Naive thymus-derived CD4-positive, alpha-beta T cell (primary cell): ENCODE data around the gene HERC6. TPM values are rescaled to one million over a fixed set of nuclear protein-coding genes. Genes with fewer than 3 reads are reported as not detected.
"Not testable (repeated sequence)": the region's sequence is repeated elsewhere in the genome, so short reads cannot be mapped to it uniquely, and the experiment has no call there.

Source experiments
- ATAC-seq: fragments of 150-1000 bp; cut with Tn5 transposase; 2 replicates; pipeline ENCODE4 v1.10.0; 2021; ENCODE audit warnings: mild to moderate bottlenecking, moderate library complexity
- CTCF ChIA-PET: fragments of 350-600 bp; sonication (Branson Sonifier 250); formaldehyde crosslinking; loops from one replicate; lab custom pipeline; 2021; ENCODE audit warnings: antibody characterized with exemption; lab: Charles Lee
- POLR2A ChIA-PET: fragments of 350-600 bp; sonication (Branson Sonifier 250); formaldehyde crosslinking; loops from one replicate; lab custom pipeline; 2021; ENCODE audit warnings: antibody characterized with exemption, inconsistent platforms; lab: Charles Lee
- DNase-seq, 9 donors: peaks; one replicate each; pipeline versions ENCODE4 v3.0.0 to v3.0.0-alpha.2; 2020 to 2022; ENCODE audit warnings: mixed read lengths in 1 of 9
- H3K27ac ChIP-seq: one replicate; pipeline ENCODE4 v1.7.0; 2013; ENCODE audit warnings: mild to moderate bottlenecking, low read depth, low read length, moderate library complexity
- H3K27me3 ChIP-seq, 2 donors: one replicate each; pipeline ENCODE4 v1.7.0; 2013; ENCODE audit warnings: low read length in 2 of 2, mild to moderate bottlenecking in 2 of 2, moderate library complexity in 2 of 2; ENCODE audit not compliant: control insufficient read depth in 2 of 2, insufficient read depth in 2 of 2
- H3K36me3 ChIP-seq, 3 experiments: 1 replicate in 2 of 3; 2 replicates in 1 of 3; pipeline ENCODE4 v1.7.0; 2013; ENCODE audit warnings: low read length in 3 of 3, mild to moderate bottlenecking in 3 of 3, moderate library complexity in 1 of 3; ENCODE audit not compliant: insufficient read depth in 3 of 3, control insufficient read depth in 2 of 3
- H3K4me1 ChIP-seq, 2 donors: one replicate each; pipeline ENCODE4 v1.7.0; 2013; ENCODE audit warnings: low read length in 2 of 2, mild to moderate bottlenecking in 2 of 2, moderate library complexity in 1 of 2; ENCODE audit not compliant: control insufficient read depth in 2 of 2, insufficient read depth in 2 of 2
- H3K4me3 ChIP-seq: 2 replicates; pipeline ENCODE4 v1.7.0; 2013; ENCODE audit warnings: mild to moderate bottlenecking, low read length
- H3K9me3 ChIP-seq, 3 experiments: 1 replicate in 2 of 3; 2 replicates in 1 of 3; pipeline ENCODE4 v1.7.0; 2013; ENCODE audit warnings: low read length in 3 of 3; ENCODE audit not compliant: control insufficient read depth in 2 of 3
- H3K27ac Mint-ChIP-seq, 9 donors: one replicate each; pipeline ENCODE4 v1.8.0; 2020 to 2022; ENCODE audit warnings: mixed read lengths in 9 of 9, mild to moderate bottlenecking in 8 of 9, moderate library complexity in 5 of 9, inconsistent platforms in 2 of 9
- H3K27me3 Mint-ChIP-seq, 5 donors: one replicate each; pipeline ENCODE4 v1.8.0; 2021 to 2022; ENCODE audit warnings: mixed read lengths in 5 of 5, mild to moderate bottlenecking in 1 of 5
- H3K36me3 Mint-ChIP-seq, 5 donors: one replicate each; pipeline ENCODE4 v1.8.0; 2020 to 2022; ENCODE audit warnings: mixed read lengths in 5 of 5, mild to moderate bottlenecking in 3 of 5, inconsistent platforms in 1 of 5
- H3K4me1 Mint-ChIP-seq, 7 donors: one replicate each; pipeline ENCODE4 v1.8.0; 2020 to 2022; ENCODE audit warnings: mixed read lengths in 7 of 7, mild to moderate bottlenecking in 3 of 7, inconsistent platforms in 1 of 7
- H3K4me3 Mint-ChIP-seq, 10 donors: one replicate each; pipeline ENCODE4 v1.8.0; 2020 to 2022; ENCODE audit warnings: mild to moderate bottlenecking in 10 of 10, mixed read lengths in 10 of 10, moderate library complexity in 6 of 10, inconsistent platforms in 2 of 10
- H3K9me3 Mint-ChIP-seq, 11 donors: one replicate each; pipeline ENCODE4 v1.8.0; 2020 to 2022; ENCODE audit warnings: mixed read lengths in 11 of 11, mild to moderate bottlenecking in 4 of 11, inconsistent platforms in 1 of 11, moderate library complexity in 1 of 11
- intact Hi-C, 2 donors: fragments of 100-400 bp; cut with micrococcal nuclease; formaldehyde crosslinking; loops; one replicate each; pipeline ENCODE4 v1.15.1; 2023
- polyA plus RNA-seq, 2 donors: library from polyadenylated mRNA; unstranded; fragments of 300-500 nt; fragmentation: Illumina TruSeq; gene quantifications; one replicate each; pipeline ENCODE4 v1.2.3, GENCODE V29; 2021
- total RNA-seq, 6 experiments: library from RNA in 5 of 6; stranded (reverse) in 5 of 6; gene quantifications; 1 replicate in 5 of 6; 2 replicates in 1 of 6; pipeline ENCODE4 v1.2.3 and lab custom pipeline; 2021 to 2026

The HERC6 gene
- total and polyA plus RNA-seq, 7 experiments from 2014 or later: 12.6 to 43.5 (median 20.0) TPM

- Histone ChIP-seq H3K4me3 (no peak overlapping the region), H3K4me1 (no peaks in the 10 kb centered on the region), H3K36me3 (peaks cover 0 to 25% (median 8%) of the 10 kb centered on the region in 3 experiments), H3K27ac (no peak overlapping the region), H3K9me3 (no peaks in the 10 kb centered on the region), H3K27me3 (no peaks in the 10 kb centered on the region)
- DNase-seq (no peak), ATAC-seq (no peak)
- ChIA-PET POLR2A (no interaction called here), CTCF (no interaction called here)
- intact Hi-C loops: no loop called here
- Mint-ChIP-seq H3K9me3 (peaks cover 0 to 1% (median 0%) of the 10 kb centered on the region in 11 donors), H3K27ac (peak overlapping the region in 1 of 9 donors; percentile 54), H3K4me1 (peaks cover 0 to 18% (median 0%) of the 10 kb centered on the region in 7 donors), H3K27me3 (no peaks in the 10 kb centered on the region), H3K36me3 (peaks cover 14 to 44% (median 26%) of the 10 kb centered on the region in 5 donors), H3K4me3 (no peak overlapping the region)
These were observed 64.8 kb downstream of the HERC6 start for GRCh38 chr4:88443486-88443885.

DNA sequence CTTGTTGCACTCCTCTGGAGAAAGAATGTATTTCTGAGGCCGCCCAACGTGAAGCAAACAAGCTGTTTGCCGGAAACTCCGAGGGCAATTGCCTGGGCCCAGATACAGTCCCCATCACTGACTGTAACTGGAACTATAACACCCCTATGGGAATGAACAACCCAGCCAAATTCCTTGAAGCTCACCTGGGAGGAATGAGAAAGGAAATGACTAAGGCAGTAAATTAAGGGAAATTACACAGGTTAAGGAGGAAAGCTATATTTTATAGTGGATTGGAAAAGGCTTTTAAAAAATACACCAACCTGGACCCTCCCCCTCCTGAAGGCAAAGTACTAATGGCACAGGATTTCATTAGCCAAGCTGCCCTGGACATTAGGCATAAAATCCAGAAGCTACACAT is 66.6 kb downstream of the HERC6 start:
- H3K9me3 Mint-ChIP-seq: peaks cover 0 to 1% (median 0%) of the 10 kb centered on the region in 11 donors
- H3K36me3 ChIP-seq: peaks cover 0 to 25% (median 8%) of the 10 kb centered on the region in 3 experiments
- H3K27me3 ChIP-seq: no peaks in the 10 kb centered on the region
- H3K27ac ChIP-seq: no peak overlapping the region
- ATAC-seq (no peak), DNase-seq (no peak)
- H3K9me3 ChIP-seq: no peaks in the 10 kb centered on the region
- H3K27ac Mint-ChIP-seq: no peak overlapping the region
- H3K27me3 Mint-ChIP-seq: no peaks in the 10 kb centered on the region
- peaks cover 0 to 19% (median 0%) of the 10 kb centered on the region in 7 donors for H3K4me1 Mint-ChIP-seq
- H3K4me3 Mint-ChIP-seq: no peak overlapping the region
- H3K4me1 ChIP-seq: no peaks in the 10 kb centered on the region
- intact Hi-C loops: no loop called here
- peaks cover 14 to 40% (median 22%) of the 10 kb centered on the region in 5 donors for H3K36me3 Mint-ChIP-seq
- CTCF ChIA-PET: no interaction called here
- POLR2A ChIA-PET: interaction anchor here (0.7 to 1.2 kb wide), 2 partner anchors 12 to 1032 kb away, joined by 3 to 6 read pairs; partner anchors contain the start of gene HERC5
- H3K4me3 ChIP-seq: no peak overlapping the region

GRCh38 chr4:88446124-88446523 is 67.5 kb downstream of the HERC6 start:
- H3K4me1 ChIP-seq: no peaks in the 10 kb centered on the region
- H3K9me3 ChIP-seq: no peaks in the 10 kb centered on the region
- H3K36me3 ChIP-seq: peaks cover 0 to 24% (median 8%) of the 10 kb centered on the region in 3 experiments
- DNase-seq: no peak
- no peak overlapping the region for H3K27ac ChIP-seq
- no peak for ATAC-seq
- H3K27me3 Mint-ChIP-seq: no peaks in the 10 kb centered on the region
- CTCF ChIA-PET: no interaction called here
- H3K4me3 Mint-ChIP-seq: no peak overlapping the region
- H3K9me3 Mint-ChIP-seq: peaks cover 0 to 1% (median 0%) of the 10 kb centered on the region in 11 donors
- intact Hi-C loops: no loop called here
- H3K4me1 Mint-ChIP-seq: peaks cover 0 to 20% (median 0%) of the 10 kb centered on the region in 7 donors
- H3K27me3 ChIP-seq: no peaks in the 10 kb centered on the region
- peaks cover 14 to 41% (median 22%) of the 10 kb centered on the region in 5 donors for H3K36me3 Mint-ChIP-seq
- POLR2A ChIA-PET: no interaction called here
- no peak overlapping the region for H3K4me3 ChIP-seq
- H3K27ac Mint-ChIP-seq: no peak overlapping the region

- no peaks in the 10 kb centered on the region for H3K27me3 ChIP-seq
- peak overlapping the region in 1 of 9 donors; percentile 57 for H3K27ac Mint-ChIP-seq
- no peaks in the 10 kb centered on the region for H3K9me3 ChIP-seq
- ATAC-seq (no peak), DNase-seq (no peak)
- H3K36me3 ChIP-seq: peaks cover 0 to 14% (median 4%) of the 10 kb centered on the region in 3 experiments
- peaks cover 0 to 23% (median 0%) of the 10 kb centered on the region in 7 donors for H3K4me1 Mint-ChIP-seq
- intact Hi-C loops: no loop called here
- H3K4me3 ChIP-seq: no peak overlapping the region
- H3K4me1 ChIP-seq: no peaks in the 10 kb centered on the region
- H3K27ac ChIP-seq: no peak overlapping the region
- ChIA-PET POLR2A (no interaction called here), CTCF (no interaction called here)
- H3K4me3 Mint-ChIP-seq: no peak overlapping the region
- H3K9me3 Mint-ChIP-seq: peaks cover 0 to 1% (median 0%) of the 10 kb centered on the region in 11 donors
- peaks cover 10 to 33% (median 10%) of the 10 kb centered on the region in 5 donors for H3K36me3 Mint-ChIP-seq
- H3K27me3 Mint-ChIP-seq: no peaks in the 10 kb centered on the region
These were observed 68.9 kb downstream of the HERC6 start for GRCh38 chr4:88447371-88448095.

GRCh38 chr4:88448211-88448765 is 69.6 kb downstream of the HERC6 start:
- POLR2A ChIA-PET: interaction anchor here (1.2 kb wide), 1 partner anchor 9 kb away, joined by 8 read pairs; the partner anchor contains the start of gene HERC5
- H3K4me1 ChIP-seq, H3K4me3 ChIP-seq, H3K27me3 Mint-ChIP-seq, H3K27ac ChIP-seq, ATAC-seq, DNase-seq, H3K9me3 Mint-ChIP-seq, H3K4me3 Mint-ChIP-seq, intact Hi-C loops, H3K9me3 ChIP-seq, H3K27me3 ChIP-seq, CTCF ChIA-PET, H3K36me3 ChIP-seq: not testable (repeated sequence)
- peak overlapping the region in 1 of 9 donors; percentile 55 for H3K27ac Mint-ChIP-seq
- peaks cover 3 to 31% (median 4%) of the 10 kb centered on the region in 5 donors for H3K36me3 Mint-ChIP-seq
- H3K4me1 Mint-ChIP-seq: peaks cover 0 to 22% (median 0%) of the 10 kb centered on the region in 7 donors

- peaks cover 0 to 23% (median 0%) of the 10 kb centered on the region in 7 donors for H3K4me1 Mint-ChIP-seq
- intact Hi-C loops: no loop called here
- Histone ChIP-seq H3K9me3 (no peaks in the 10 kb centered on the region), H3K4me3 (no peak overlapping the region), H3K27me3 (no peaks in the 10 kb centered on the region), H3K36me3 (peaks cover 0 to 3% (median 0%) of the 10 kb centered on the region in 3 experiments), H3K27ac (no peak overlapping the region), H3K4me1 (no peaks in the 10 kb centered on the region)
- no peak for ATAC-seq
- H3K27ac Mint-ChIP-seq: no peak overlapping the region
- H3K9me3 Mint-ChIP-seq: peaks cover 0 to 4% (median 0%) of the 10 kb centered on the region in 11 donors
- no peaks in the 10 kb centered on the region for H3K27me3 Mint-ChIP-seq
- DNase-seq: no peak
- CTCF ChIA-PET: no interaction called here
- POLR2A ChIA-PET: interaction anchor here (0.6 to 1.2 kb wide), 3 partner anchors 8 to 269 kb away, joined by 3 to 8 read pairs (median 3); partner anchors contain the start of gene HERC5
- H3K36me3 Mint-ChIP-seq: peaks cover 0 to 31% (median 0%) of the 10 kb centered on the region in 5 donors
- H3K4me3 Mint-ChIP-seq: no peak overlapping the region
These were observed 70.2 kb downstream of the HERC6 start for GRCh38 chr4:88448889-88449288.
